Testis (tissue), 3 donors: ENCODE data around the gene CLEC5A. TPM values are rescaled to one million over a fixed set of nuclear protein-coding genes. Genes with fewer than 3 reads are reported as not detected.

Experiments
- DNase-seq: peaks from one replicate; pipeline ENCODE4 v3.0.0-alpha.2; 2019
- H3K27ac ChIP-seq, 2 donors: fragments of 200-600 bp; sonication (generic); one replicate each; pipeline ENCODE4 v1.5.1; 2019
- H3K27me3 ChIP-seq: fragments of 200-600 bp; sonication (generic); one replicate; pipeline ENCODE4 v1.5.1; 2019
- H3K36me3 ChIP-seq: fragments of 200-600 bp; sonication (generic); one replicate; pipeline ENCODE4 v1.5.1; 2017; ENCODE audit warnings: low read depth; ENCODE audit errors: missing control alignments
- H3K4me1 ChIP-seq: fragments of 200-600 bp; sonication (generic); one replicate; pipeline ENCODE4 v1.5.1; 2019
- H3K4me3 ChIP-seq, 2 donors: fragments of 200-600 bp; sonication (generic); one replicate each; pipeline ENCODE4 v1.5.1; 2017 to 2019
- H3K9me3 ChIP-seq: fragments of 200-600 bp; sonication (generic); one replicate; pipeline ENCODE4 v1.5.1; 2017
- CTCF ChIP-seq, 3 experiments: fragments of 450-650 bp in 2 of 3; fragments of 200-600 bp in 1 of 3; sonication (generic) in 1 of 3; IDR thresholded peaks; one replicate each; pipeline ENCODE4 v1.5.1; 2016 to 2019; ENCODE audit warnings: antibody characterized with exemption in 3 of 3, mild to moderate bottlenecking in 2 of 3, moderate library complexity in 1 of 3
- POLR2A ChIP-seq: fragments of 450-650 bp; IDR thresholded peaks from one replicate; pipeline ENCODE4 v1.6.1; 2017; ENCODE audit warnings: antibody characterized with exemption, mild to moderate bottlenecking, moderate library complexity
- WGBS, 2 donors: methylation state at CpG; one replicate each; pipeline ENCODE4 v1.1.5; 2018; 5-methylcytosine and 5-hydroxymethylcytosine counted together
- intact Hi-C: fragments of 100-400 bp; cut with DNase I; formaldehyde crosslinking; loops from one replicate; pipeline ENCODE4 v1.15.1; 2023; ENCODE audit warnings: low total_unique reads
- polyA plus RNA-seq: library from polyadenylated mRNA; stranded (reverse); fragments of 350-450 nt; fragmentation: Illumina TruSeq; extraction: RNeasy Lipid Tissue Mini Kit (QIAGEN cat#74804); gene quantifications from one replicate; pipeline ENCODE4 v1.2.3, GENCODE V29; 2014; ENCODE audit warnings: low read depth, low replicate concordance; ENCODE audit not compliant: insufficient read depth
- total RNA-seq, 2 donors: library from RNA; depleted of rRNA; stranded (reverse); fragments of >200 nt; gene quantifications; one replicate each; pipeline ENCODE4 v1.2.3, GENCODE V29; 2016

CLEC5A gene
- total and polyA plus RNA-seq, 3 donors from 2014 or later: 0.31 to 0.74 (median 0.70) TPM

GRCh38 chr7:141943846-141944245 is 2.9 kb downstream of the CLEC5A start:
- Histone ChIP-seq H3K36me3 (no peaks in the 10 kb centered on the region), H3K27ac (no peak overlapping the region), H3K4me1 (no peaks in the 10 kb centered on the region), H3K9me3 (no peaks in the 10 kb centered on the region), H3K27me3 (no peaks in the 10 kb centered on the region), H3K4me3 (no peak overlapping the region)
- no peak for DNase-seq
- TF ChIP-seq POLR2A (no peak), CTCF (IDR thresholded peaks at IDR 0.05) (no peak)
- intact Hi-C loops: no loop called here
- 77 to 100% methylated on average over 1 of the region's 1 CpG for WGBS, 2 donors

- 80 to 85% methylated on average over 3 of the region's 3 CpGs for WGBS, 2 donors
- intact Hi-C loops: no loop called here
- Histone ChIP-seq H3K4me3 (no peak overlapping the region), H3K9me3 (no peaks in the 10 kb centered on the region), H3K36me3 (no peaks in the 10 kb centered on the region), H3K27ac (no peak overlapping the region), H3K27me3 (no peaks in the 10 kb centered on the region), H3K4me1 (no peaks in the 10 kb centered on the region)
- TF ChIP-seq POLR2A (no peak), CTCF (IDR thresholded peaks at IDR 0.05) (no peak)
- no peak for DNase-seq
These were observed 5.7 kb downstream of the CLEC5A start for GRCh38 chr7:141941075-141941474.

GRCh38 chr7:141930211-141930610 is 16.6 kb downstream of the CLEC5A start:
- WGBS, 2 donors: 79 to 84% methylated on average over 5 of the region's 5 CpGs
- no peaks in the 10 kb centered on the region for H3K9me3 ChIP-seq
- H3K4me3 ChIP-seq: no peak overlapping the region
- intact Hi-C loops: no loop called here
- no peaks in the 10 kb centered on the region for H3K27me3 ChIP-seq
- no peak for DNase-seq
- H3K4me1 ChIP-seq: no peaks in the 10 kb centered on the region
- H3K36me3 ChIP-seq: no peaks in the 10 kb centered on the region
- no peak overlapping the region for H3K27ac ChIP-seq
- TF ChIP-seq CTCF (IDR thresholded peaks at IDR 0.05) (no peak), POLR2A (no peak)

- no peaks in the 10 kb centered on the region for H3K36me3 ChIP-seq
- DNase-seq: no peak
- 79 to 91% methylated on average over 3 of the region's 3 CpGs for WGBS, 2 donors
- intact Hi-C loops: no loop called here
- H3K27me3 ChIP-seq: no peaks in the 10 kb centered on the region
- TF ChIP-seq CTCF (IDR thresholded peaks at IDR 0.05): no peak
- TF ChIP-seq POLR2A: no peak
- no peak overlapping the region for H3K27ac ChIP-seq
- no peak overlapping the region for H3K4me3 ChIP-seq
- no peaks in the 10 kb centered on the region for H3K4me1 ChIP-seq
- H3K9me3 ChIP-seq: no peaks in the 10 kb centered on the region
These were observed 18.0 kb downstream of the CLEC5A start for GRCh38 chr7:141928845-141929195.

- Histone ChIP-seq H3K36me3 (no peaks in the 10 kb centered on the region), H3K9me3 (no peaks in the 10 kb centered on the region), H3K4me1 (no peaks in the 10 kb centered on the region), H3K27ac (no peak overlapping the region), H3K27me3 (no peaks in the 10 kb centered on the region), H3K4me3 (no peak overlapping the region)
- 72 to 88% methylated on average over 2 of the region's 2 CpGs for WGBS, 2 donors
- no peak for DNase-seq
- TF ChIP-seq POLR2A (no peak), CTCF (IDR thresholded peaks at IDR 0.05) (no peak)
- intact Hi-C loops: no loop called here
These were observed 18.5 kb downstream of the CLEC5A start for GRCh38 chr7:141928146-141928844.
